Osteoblast (primary cell): ENCODE measurements around the gene DNAH7. TPM values are rescaled to one million over a fixed set of nuclear protein-coding genes. Genes with fewer than 3 reads are reported as not detected.

Experiments used
- DNase-seq: peaks from one replicate; pipeline ENCODE4 v3.0.0; 2011; ENCODE audit warnings: low spot score, mixed read lengths; ENCODE audit not compliant: insufficient read length; ENCODE audit errors: missing footprints
- H2AFZ ChIP-seq: 2 replicates; pipeline ENCODE4 v1.6.0; 2011; ENCODE audit warnings: mild to moderate bottlenecking, low read length
- H3K27ac ChIP-seq: 2 replicates; pipeline ENCODE4 v1.5.1; 2011; ENCODE audit warnings: mild to moderate bottlenecking, low read depth, low read length, moderate library complexity
- H3K27me3 ChIP-seq: 2 replicates; pipeline ENCODE4 v1.6.0; 2012; ENCODE audit warnings: mild to moderate bottlenecking, control low read depth, inconsistent platforms, low read length, moderate library complexity; ENCODE audit not compliant: insufficient read depth
- H3K36me3 ChIP-seq: 2 replicates; pipeline ENCODE4 v1.5.1; 2011; ENCODE audit warnings: mild to moderate bottlenecking, low read length, control low read depth, moderate library complexity; ENCODE audit not compliant: insufficient read depth
- H3K4me1 ChIP-seq: 2 replicates; pipeline ENCODE4 v1.5.1; 2011; ENCODE audit warnings: mild to moderate bottlenecking, low read length, control low read depth, moderate library complexity; ENCODE audit not compliant: insufficient read depth
- H3K4me2 ChIP-seq: 2 replicates; pipeline ENCODE4 v1.6.0; 2011; ENCODE audit warnings: mild to moderate bottlenecking, low read length; ENCODE audit not compliant: insufficient read depth
- H3K4me3 ChIP-seq: fragments of 200-600 bp; sonication (generic); 3 replicates; pipeline ENCODE4 v1.5.1; 2012; ENCODE audit warnings: mild to moderate bottlenecking, low read length, inconsistent platforms; ENCODE audit not compliant: insufficient read depth
- H3K79me2 ChIP-seq: 2 replicates; pipeline ENCODE4 v1.6.0; 2012; ENCODE audit warnings: mild to moderate bottlenecking, low read length, control low read depth, inconsistent platforms; ENCODE audit not compliant: insufficient read depth
- H3K9me3 ChIP-seq: 2 replicates; pipeline ENCODE4 v1.5.1; 2011; ENCODE audit warnings: low read depth, low read length, control low read depth
- H4K20me1 ChIP-seq: 2 replicates; pipeline ENCODE4 v1.6.0; 2012; ENCODE audit warnings: mild to moderate bottlenecking, low read length, control low read depth; ENCODE audit not compliant: insufficient read depth
- total RNA-seq: library from RNA; depleted of rRNA; stranded (reverse); fragments of >200 nt; gene quantifications from 2 replicates; pipeline ENCODE4 v1.2.3, GENCODE V29; 2012
- TF ChIP-seq, protein P1 (sequence below): IDR thresholded peaks from 2 replicates; pipeline ENCODE4 v1.5.1; 2011; ENCODE audit warnings: mild to moderate bottlenecking, low read depth, low read length, moderate library complexity; ENCODE audit errors: extremely low read depth

Gene DNAH7
- total RNA-seq, 1 donor: 2.5 TPM

DNA sequence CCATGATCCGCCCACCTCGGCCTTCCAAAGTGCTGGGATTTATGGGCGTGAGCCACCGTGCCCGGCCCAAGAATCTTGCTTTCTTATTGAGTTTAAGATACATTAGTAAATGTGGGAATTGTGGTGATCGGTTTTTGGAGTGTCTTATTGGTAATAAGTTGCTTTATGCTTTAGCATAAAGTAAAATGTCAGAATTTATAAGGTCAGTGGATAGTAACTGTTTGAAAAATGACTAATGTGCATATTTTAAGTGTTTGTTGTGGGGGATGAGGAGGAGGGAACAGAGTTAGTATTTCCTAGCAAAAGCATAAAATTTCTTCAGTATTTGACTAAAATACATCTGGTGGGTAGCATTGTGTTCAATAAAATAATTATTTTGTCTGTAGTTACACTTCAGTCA is 334.2 kb downstream of the DNAH7 start:
- H3K4me2 ChIP-seq: peak overlapping the region; percentile 4

DNA sequence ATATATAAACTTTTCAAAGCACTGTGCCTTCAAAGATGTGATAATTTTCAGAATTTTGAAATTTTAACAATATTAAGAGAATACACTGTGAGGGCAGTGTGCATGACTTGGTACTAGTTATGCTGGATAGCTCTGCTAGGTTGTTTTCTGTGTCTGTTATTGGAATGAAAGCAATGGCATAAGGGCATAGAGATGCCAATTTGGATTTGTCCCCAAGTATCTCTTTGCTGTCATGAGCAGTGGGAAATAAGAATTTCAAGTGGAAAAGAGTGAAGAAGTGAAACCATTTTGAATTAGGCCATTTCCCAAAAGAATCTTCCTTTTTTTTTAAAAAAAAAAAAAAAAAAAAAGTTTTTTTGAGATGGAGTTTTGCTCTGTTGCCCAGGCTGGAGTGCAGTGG is 334.8 kb downstream of the DNAH7 start:
- peaks cover 18% of the 10 kb centered on the region for H3K36me3 ChIP-seq
- no peaks in the 10 kb centered on the region for H3K27me3 ChIP-seq
- no peak overlapping the region for H3K4me3 ChIP-seq
- H3K79me2 ChIP-seq: no peaks in the 10 kb centered on the region
- H3K27ac ChIP-seq: no peak overlapping the region
- H3K4me2 ChIP-seq: no peak overlapping the region
- H4K20me1 ChIP-seq: no peaks in the 10 kb centered on the region
- peaks cover 23% of the 10 kb centered on the region for H3K4me1 ChIP-seq
- no peaks in the 10 kb centered on the region for H3K9me3 ChIP-seq
- no peak for DNase-seq
- no peak overlapping the region for H2AFZ ChIP-seq
- TF ChIP-seq, protein P1, sequence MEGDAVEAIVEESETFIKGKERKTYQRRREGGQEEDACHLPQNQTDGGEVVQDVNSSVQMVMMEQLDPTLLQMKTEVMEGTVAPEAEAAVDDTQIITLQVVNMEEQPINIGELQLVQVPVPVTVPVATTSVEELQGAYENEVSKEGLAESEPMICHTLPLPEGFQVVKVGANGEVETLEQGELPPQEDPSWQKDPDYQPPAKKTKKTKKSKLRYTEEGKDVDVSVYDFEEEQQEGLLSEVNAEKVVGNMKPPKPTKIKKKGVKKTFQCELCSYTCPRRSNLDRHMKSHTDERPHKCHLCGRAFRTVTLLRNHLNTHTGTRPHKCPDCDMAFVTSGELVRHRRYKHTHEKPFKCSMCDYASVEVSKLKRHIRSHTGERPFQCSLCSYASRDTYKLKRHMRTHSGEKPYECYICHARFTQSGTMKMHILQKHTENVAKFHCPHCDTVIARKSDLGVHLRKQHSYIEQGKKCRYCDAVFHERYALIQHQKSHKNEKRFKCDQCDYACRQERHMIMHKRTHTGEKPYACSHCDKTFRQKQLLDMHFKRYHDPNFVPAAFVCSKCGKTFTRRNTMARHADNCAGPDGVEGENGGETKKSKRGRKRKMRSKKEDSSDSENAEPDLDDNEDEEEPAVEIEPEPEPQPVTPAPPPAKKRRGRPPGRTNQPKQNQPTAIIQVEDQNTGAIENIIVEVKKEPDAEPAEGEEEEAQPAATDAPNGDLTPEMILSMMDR: no peak

More for the DNA sequence above, 334.2 kb downstream of the DNAH7 start:
- Histone ChIP-seq H3K36me3 (peaks cover 14% of the 10 kb centered on the region), H3K27me3 (no peaks in the 10 kb centered on the region), H3K4me3 (no peak overlapping the region), H2AFZ (no peak overlapping the region), H3K79me2 (no peaks in the 10 kb centered on the region), H3K9me3 (no peaks in the 10 kb centered on the region), H4K20me1 (no peaks in the 10 kb centered on the region), H3K4me1 (peaks cover 23% of the 10 kb centered on the region), H3K27ac (no peak overlapping the region)
- TF ChIP-seq, protein P1: no peak
- DNase-seq: no peak

DNA sequence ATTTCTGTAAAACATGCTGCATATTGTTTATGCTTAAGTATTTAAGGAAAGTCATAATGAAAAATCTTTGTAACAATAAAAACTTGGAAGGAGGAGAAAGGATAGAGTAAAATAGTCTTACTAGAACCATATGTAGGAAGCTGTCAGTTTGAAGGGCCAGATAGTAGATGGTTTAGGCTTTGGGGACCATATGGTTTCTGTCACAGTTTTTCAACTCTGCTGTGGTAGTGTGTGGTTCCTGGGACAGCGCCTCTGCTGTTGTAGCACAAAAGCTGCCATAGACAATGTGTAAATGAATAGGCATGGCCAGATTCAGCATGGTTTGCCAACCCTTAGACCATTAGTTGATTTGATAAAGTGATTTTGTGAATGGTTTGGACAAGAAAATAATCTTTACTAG is 336.1 kb downstream of the DNAH7 start:
- DNase-seq: no peak
- no peaks in the 10 kb centered on the region for H3K79me2 ChIP-seq
- H2AFZ ChIP-seq: no peak overlapping the region
- no peaks in the 10 kb centered on the region for H3K27me3 ChIP-seq
- H3K27ac ChIP-seq: no peak overlapping the region
- H4K20me1 ChIP-seq: no peaks in the 10 kb centered on the region
- peaks cover 18% of the 10 kb centered on the region for H3K4me1 ChIP-seq
- TF ChIP-seq, protein P1: no peak
- H3K36me3 ChIP-seq: peaks cover 18% of the 10 kb centered on the region
- no peaks in the 10 kb centered on the region for H3K9me3 ChIP-seq
- H3K4me3 ChIP-seq: no peak overlapping the region
- H3K4me2 ChIP-seq: no peak overlapping the region

DNA sequence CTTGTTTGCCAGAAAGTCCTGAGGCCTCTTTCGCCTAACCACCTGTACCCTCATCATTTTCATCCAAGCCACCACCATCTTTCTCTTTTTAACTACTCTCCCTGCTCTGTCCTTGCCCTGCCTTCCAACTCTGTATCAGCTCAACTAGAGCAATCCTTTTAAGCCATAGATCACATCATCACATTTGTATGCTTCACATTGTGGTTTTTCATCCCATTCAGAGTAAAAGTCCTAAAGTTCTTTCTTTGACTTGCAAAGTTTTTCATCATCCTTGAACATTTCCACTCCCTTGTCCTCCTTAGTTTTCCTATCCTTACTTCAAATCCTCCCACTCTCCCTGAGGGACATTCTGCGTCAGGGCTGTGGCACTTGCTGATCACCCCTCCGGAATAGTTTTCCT is 337.7 kb downstream of the DNAH7 start:
- H4K20me1 ChIP-seq: no peaks in the 10 kb centered on the region
- H3K36me3 ChIP-seq: peaks cover 14% of the 10 kb centered on the region
- no peaks in the 10 kb centered on the region for H3K9me3 ChIP-seq
- H2AFZ ChIP-seq: no peak overlapping the region
- no peak overlapping the region for H3K4me3 ChIP-seq
- TF ChIP-seq, protein P1: no peak
- no peaks in the 10 kb centered on the region for H3K27me3 ChIP-seq
- DNase-seq: no peak
- H3K4me2 ChIP-seq: no peak overlapping the region
- H3K4me1 ChIP-seq: peaks cover 10% of the 10 kb centered on the region
- no peak overlapping the region for H3K27ac ChIP-seq
- H3K79me2 ChIP-seq: no peaks in the 10 kb centered on the region
